GM12878 (cell line): ENCODE measurements around the gene TCERG1. TPM values are rescaled to one million over a fixed set of nuclear protein-coding genes. Genes with fewer than 3 reads are reported as not detected.

Source experiments
- ATAC-seq: fragments of 200-7000 bp; cut with Tn5 transposase; 3 replicates; pipeline ENCODE4 v1.9.1; 2020; ENCODE audit warnings: mild to moderate bottlenecking, moderate library complexity
- BruUV-seq: library from RNA; stranded (reverse); fragments of 400-500 nt; replicated peaks from 2 replicates; lab custom pipeline; 2021; lab: Mats Ljungman, UMichigan
- CTCF ChIA-PET: fragments of 300-600 bp; sonication (Branson Sonifier 250); formaldehyde crosslinking; extraction: SDS; loops from one replicate; lab custom pipeline; 2021; ENCODE audit warnings: inconsistent platforms; lab: Yijun Ruan, JAX
- POLR2A ChIA-PET: fragments of 350-600 bp; formaldehyde crosslinking; extraction: SDS; loops from one replicate; lab custom pipeline; 2021; ENCODE audit warnings: inconsistent platforms; lab: Charles Lee
- RAD21 ChIA-PET: fragments of 300-600 bp; sonication (Branson Sonifier 250); formaldehyde crosslinking; loops from one replicate; lab custom pipeline; 2023; ENCODE audit warnings: antibody characterized with exemption; ENCODE audit not compliant: unreplicated experiment; lab: Charles Lee
- SMC1A ChIA-PET: fragments of 300-600 bp; sonication (Branson Sonifier 250); formaldehyde crosslinking; loops from one replicate; lab custom pipeline; 2023; ENCODE audit not compliant: unreplicated experiment, uncharacterized antibody; lab: Charles Lee
- DNase-seq: peaks from one replicate; pipeline ENCODE4 v3.0.0-alpha.2; 2011; ENCODE audit warnings: low read depth, low spot score
- FAIRE-seq: peaks from 3 replicates; lab custom pipeline; 2011; peaks lifted over from hg19 to GRCh38; lab: Jason Lieb, UNC
- H2AFZ ChIP-seq: 2 replicates; pipeline ENCODE4 v1.6.0; 2011; ENCODE audit warnings: low read depth, low read length, control low read depth; ENCODE audit not compliant: control insufficient read depth
- H3K27ac ChIP-seq: 2 replicates; pipeline ENCODE4 v1.5.1; 2011; ENCODE audit warnings: control low read depth; ENCODE audit not compliant: control insufficient read depth, insufficient read depth
- H3K27me3 ChIP-seq, 2 experiments: replicated peaks in 1 of 2; 2 replicates each; pipeline versions ENCODE4 v1.6.0 to v1.6.1; 2011; ENCODE audit warnings: low read length in 1 of 2; ENCODE audit not compliant: control insufficient read depth in 2 of 2, insufficient read depth in 2 of 2
- H3K36me3 ChIP-seq, 2 experiments: 2 replicates each; pipeline ENCODE4 v1.5.1; 2011; ENCODE audit warnings: low read length in 1 of 2; ENCODE audit not compliant: control insufficient read depth in 2 of 2, insufficient read depth in 2 of 2
- H3K4me1 ChIP-seq: 2 replicates; pipeline ENCODE4 v1.6.1; 2011; ENCODE audit warnings: mild to moderate bottlenecking, low read length, moderate library complexity, mixed read lengths; ENCODE audit not compliant: control insufficient read depth, insufficient read depth
- H3K4me2 ChIP-seq: 2 replicates; pipeline ENCODE4 v1.6.0; 2011; ENCODE audit warnings: control low read depth; ENCODE audit not compliant: control insufficient read depth, insufficient read depth
- H3K4me3 ChIP-seq: fragments of 200-600 bp; sonication (generic); 2 replicates; pipeline ENCODE4 v1.5.1; 2016
- H3K79me2 ChIP-seq: 2 replicates; pipeline ENCODE4 v1.6.0; 2011; ENCODE audit warnings: low read length; ENCODE audit not compliant: control insufficient read depth, insufficient read depth
- H3K9ac ChIP-seq: 2 replicates; pipeline ENCODE4 v1.8.0; 2011; ENCODE audit warnings: low read length, control low read depth, mixed read lengths; ENCODE audit not compliant: control insufficient read depth, insufficient read depth
- H3K9me3 ChIP-seq: replicated peaks from 3 replicates; pipeline ENCODE4 v1.5.1; 2011; ENCODE audit warnings: mild to moderate bottlenecking, low read length; ENCODE audit not compliant: control insufficient read depth, insufficient read depth
- H4K20me1 ChIP-seq: 2 replicates; pipeline ENCODE4 v1.6.0; 2011; ENCODE audit not compliant: control insufficient read depth, insufficient read depth
- BCLAF1 ChIP-seq: fragments of 450-650 bp; IDR thresholded peaks from 2 replicates; pipeline ENCODE4 v1.6.1; 2017; ENCODE audit warnings: antibody characterized with exemption, mild to moderate bottlenecking, moderate library complexity
- CREM ChIP-seq: IDR thresholded peaks from 2 replicates; pipeline ENCODE4 v1.6.1; 2014; ENCODE audit warnings: antibody characterized with exemption, low read depth
- HDGF ChIP-seq: fragments of 450-650 bp; IDR thresholded peaks from 2 replicates; pipeline ENCODE4 v1.6.1; 2016; ENCODE audit warnings: antibody characterized with exemption
- HSF1 ChIP-seq: fragments of 150-350 bp; IDR thresholded peaks from 2 replicates; pipeline ENCODE4 v1.6.1; 2014; ENCODE audit warnings: mild to moderate bottlenecking, low read depth, low read length
- IRF4 ChIP-seq: IDR thresholded peaks from 2 replicates; pipeline ENCODE4 v1.6.1; 2011; ENCODE audit warnings: low read depth, low read length
- LARP7 ChIP-seq: fragments of 450-650 bp; IDR thresholded peaks from 2 replicates; pipeline ENCODE4 v1.6.1; 2017; ENCODE audit warnings: mild to moderate bottlenecking
- MEF2A ChIP-seq: IDR thresholded peaks from 2 replicates; pipeline ENCODE4 v1.6.1; 2011; ENCODE audit warnings: low read depth, mild to moderate bottlenecking, low read length, moderate library complexity; ENCODE audit not compliant: insufficient read depth
- MEF2B ChIP-seq: fragments of 450-650 bp; IDR thresholded peaks from 2 replicates; pipeline ENCODE4 v1.6.1; 2018; ENCODE audit warnings: mild to moderate bottlenecking, moderate library complexity; ENCODE audit not compliant: partially characterized antibody, poor library complexity, severe bottlenecking
- MTA2 ChIP-seq: fragments of 450-650 bp; IDR thresholded peaks from 2 replicates; pipeline ENCODE4 v1.6.1; 2016; ENCODE audit warnings: low read depth, mild to moderate bottlenecking, moderate library complexity
- POLR2AphosphoS5 ChIP-seq: IDR thresholded peaks from 2 replicates; pipeline ENCODE4 v1.6.1; 2011; ENCODE audit warnings: mild to moderate bottlenecking, low read length, inconsistent platforms
- SIX5 ChIP-seq: IDR thresholded peaks from 2 replicates; pipeline ENCODE4 v1.6.1; 2011; ENCODE audit warnings: mild to moderate bottlenecking, low read depth, low read length, moderate library complexity; ENCODE audit not compliant: severe bottlenecking
- WGBS: methylation state at CpG from one replicate; pipeline ENCODE4 v1.1.6; 2016; ENCODE audit warnings: low lambda C conversion rate; ENCODE audit not compliant: insufficient replicate concordance, insufficient coverage; ENCODE audit errors: missing lambda C conversion rate; 5-methylcytosine and 5-hydroxymethylcytosine counted together
- in situ Hi-C: fragments of 300-500 bp; cut with MboI; formaldehyde crosslinking; loops from 9 replicates; pipeline ENCODE4 v1.14.3; 2018; ENCODE audit warnings: mixed read lengths
- intact Hi-C: fragments of 100-400 bp; cut with micrococcal nuclease; formaldehyde crosslinking; loops from one replicate; pipeline ENCODE4 v1.14.2; 2022; ENCODE audit not compliant: unreplicated experiment
- polyA plus RNA-seq, 11 experiments: library from polyadenylated mRNA; depleted of rRNA in 4 of 11; unstranded in 6 of 11; stranded (reverse) in 5 of 11; fragments of >200 nt; fragmentation: Nextera tagmentation in 4 of 11; fragmentation: Illumina TruSeq in 1 of 11; extraction: Ambion mirVana in 4 of 11; extraction: Trizol in 1 of 11; gene quantifications; 1 replicate in 1 of 11; 2 replicates in 10 of 11; pipeline versions ENCODE4 v1.2.1 to v1.2.3, GENCODE V29; 2011 to 2016; ENCODE audit warnings: inconsistent platforms in 2 of 11, missing spikeins in 2 of 11, low read depth in 1 of 11
- total RNA-seq, 4 experiments: library from RNA; depleted of rRNA in 3 of 4; stranded (reverse); fragments of >200 nt in 3 of 4; fragmentation: Illumina TruSeq in 1 of 4; extraction: Trizol in 1 of 4; gene quantifications; 2 replicates each; pipeline versions ENCODE4 v1.2.1 to v1.2.3, GENCODE V29; 2013 to 2021
- TF ChIP-seq, protein P1 (sequence below): fragments of 450-650 bp; conservative IDR thresholded peaks from 2 replicates; pipeline ENCODE4 v1.6.1; 2017; ENCODE audit warnings: mild to moderate bottlenecking, moderate library complexity
- TF ChIP-seq, protein P2 (sequence below): fragments of 150-350 bp; IDR thresholded peaks from 2 replicates; pipeline ENCODE4 v1.6.1; 2016; ENCODE audit warnings: low read depth, low read length

The TCERG1 gene
- total and polyA plus RNA-seq, 10 of the 15 experiments (the other 5 are each of a cell fraction or from before 2014, with no cell fraction given), result 51.5 to 131 (median 91.6) TPM

DNA sequence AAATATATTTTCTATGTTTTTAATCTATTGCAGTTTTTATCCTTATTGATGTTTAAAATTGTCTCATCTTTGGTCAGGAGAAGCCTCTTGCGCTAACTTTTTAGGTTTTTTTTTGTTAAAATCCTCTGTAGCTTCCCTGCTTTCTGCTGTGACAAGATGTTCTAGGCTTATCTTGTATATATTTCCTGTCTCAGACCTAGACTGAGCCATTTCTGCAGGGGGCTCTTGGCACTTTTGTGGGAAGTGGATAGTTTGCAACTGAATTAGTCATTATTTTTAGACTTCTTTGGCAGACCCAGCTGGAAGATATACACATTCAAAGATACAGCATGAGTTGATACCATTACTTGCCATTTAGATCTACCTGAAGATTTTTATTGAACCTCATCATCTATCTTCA is 28.8 kb downstream of the TCERG1 start:
- Histone ChIP-seq H3K9me3 (no peaks in the 10 kb centered on the region), H3K4me1 (no peaks in the 10 kb centered on the region), H3K4me2 (no peak overlapping the region), H3K4me3 (no peak overlapping the region), H4K20me1 (no peaks in the 10 kb centered on the region; the same call in 1 of the 2 replicates), H2AFZ (no peak overlapping the region), H3K36me3 (peaks cover 7 to 41% of the 10 kb centered on the region in 2 experiments), H3K79me2 (no peaks in the 10 kb centered on the region), H3K27ac (no peak overlapping the region), H3K9ac (no peak overlapping the region), H3K27me3 (no peaks in the 10 kb centered on the region)
- BruUV-seq, result no TSS peak
- CTCF ChIA-PET, result no interaction called here
- RAD21 ChIA-PET, result no interaction called here
- no peak for ATAC-seq
- WGBS, result 94% methylated on average over 1 of the region's 1 CpG
- SMC1A ChIA-PET, result interaction anchor here (0.6 to 2.4 kb wide), 2 partner anchors 8 to 21 kb away, joined by 3 to 6 read pairs; no protein-coding TSS in a partner anchor
- intact Hi-C loops, result no loop called here
- in situ Hi-C loops, result no loop called here
- DNase-seq, result no peak
- POLR2A ChIA-PET, result no interaction called here
- FAIRE-seq, result no peak
- no peak for TF ChIP-seq MEF2A
- no peak for TF ChIP-seq MEF2B
- TF ChIP-seq, protein P1, sequence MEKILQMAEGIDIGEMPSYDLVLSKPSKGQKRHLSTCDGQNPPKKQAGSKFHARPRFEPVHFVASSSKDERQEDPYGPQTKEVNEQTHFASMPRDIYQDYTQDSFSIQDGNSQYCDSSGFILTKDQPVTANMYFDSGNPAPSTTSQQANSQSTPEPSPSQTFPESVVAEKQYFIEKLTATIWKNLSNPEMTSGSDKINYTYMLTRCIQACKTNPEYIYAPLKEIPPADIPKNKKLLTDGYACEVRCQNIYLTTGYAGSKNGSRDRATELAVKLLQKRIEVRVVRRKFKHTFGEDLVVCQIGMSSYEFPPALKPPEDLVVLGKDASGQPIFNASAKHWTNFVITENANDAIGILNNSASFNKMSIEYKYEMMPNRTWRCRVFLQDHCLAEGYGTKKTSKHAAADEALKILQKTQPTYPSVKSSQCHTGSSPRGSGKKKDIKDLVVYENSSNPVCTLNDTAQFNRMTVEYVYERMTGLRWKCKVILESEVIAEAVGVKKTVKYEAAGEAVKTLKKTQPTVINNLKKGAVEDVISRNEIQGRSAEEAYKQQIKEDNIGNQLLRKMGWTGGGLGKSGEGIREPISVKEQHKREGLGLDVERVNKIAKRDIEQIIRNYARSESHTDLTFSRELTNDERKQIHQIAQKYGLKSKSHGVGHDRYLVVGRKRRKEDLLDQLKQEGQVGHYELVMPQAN, result no peak
- TF ChIP-seq IRF4, result no peak
- TF ChIP-seq BCLAF1, result no peak
- TF ChIP-seq, protein P2, sequence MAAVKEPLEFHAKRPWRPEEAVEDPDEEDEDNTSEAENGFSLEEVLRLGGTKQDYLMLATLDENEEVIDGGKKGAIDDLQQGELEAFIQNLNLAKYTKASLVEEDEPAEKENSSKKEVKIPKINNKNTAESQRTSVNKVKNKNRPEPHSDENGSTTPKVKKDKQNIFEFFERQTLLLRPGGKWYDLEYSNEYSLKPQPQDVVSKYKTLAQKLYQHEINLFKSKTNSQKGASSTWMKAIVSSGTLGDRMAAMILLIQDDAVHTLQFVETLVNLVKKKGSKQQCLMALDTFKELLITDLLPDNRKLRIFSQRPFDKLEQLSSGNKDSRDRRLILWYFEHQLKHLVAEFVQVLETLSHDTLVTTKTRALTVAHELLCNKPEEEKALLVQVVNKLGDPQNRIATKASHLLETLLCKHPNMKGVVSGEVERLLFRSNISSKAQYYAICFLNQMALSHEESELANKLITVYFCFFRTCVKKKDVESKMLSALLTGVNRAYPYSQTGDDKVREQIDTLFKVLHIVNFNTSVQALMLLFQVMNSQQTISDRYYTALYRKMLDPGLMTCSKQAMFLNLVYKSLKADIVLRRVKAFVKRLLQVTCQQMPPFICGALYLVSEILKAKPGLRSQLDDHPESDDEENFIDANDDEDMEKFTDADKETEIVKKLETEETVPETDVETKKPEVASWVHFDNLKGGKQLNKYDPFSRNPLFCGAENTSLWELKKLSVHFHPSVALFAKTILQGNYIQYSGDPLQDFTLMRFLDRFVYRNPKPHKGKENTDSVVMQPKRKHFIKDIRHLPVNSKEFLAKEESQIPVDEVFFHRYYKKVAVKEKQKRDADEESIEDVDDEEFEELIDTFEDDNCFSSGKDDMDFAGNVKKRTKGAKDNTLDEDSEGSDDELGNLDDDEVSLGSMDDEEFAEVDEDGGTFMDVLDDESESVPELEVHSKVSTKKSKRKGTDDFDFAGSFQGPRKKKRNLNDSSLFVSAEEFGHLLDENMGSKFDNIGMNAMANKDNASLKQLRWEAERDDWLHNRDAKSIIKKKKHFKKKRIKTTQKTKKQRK, result no peak
- no peak for TF ChIP-seq HSF1
- TF ChIP-seq MTA2, result no peak
- TF ChIP-seq POLR2AphosphoS5, result no peak
- no peak for TF ChIP-seq CREM
- no peak for TF ChIP-seq HDGF
- TF ChIP-seq SIX5, result no peak
- TF ChIP-seq LARP7, result no peak
